Bone marrow (tissue), 2 donors: ENCODE data around the gene HLA-E.

Source experiments
- DNase-seq, 2 donors: peaks; one replicate each; lab custom pipeline; 2025; lab: John Stamatoyannopoulos, UW

The HLA-E gene

GRCh38 chr6:30541515-30542403, 52.5 kb downstream of the HLA-E start:
- DNase-seq = peak; percentile 34 to 68

- DNase-seq = peak in 1 of 2 donors; percentile 27
Observed at GRCh38 chr6:30542404-30542725, 53.1 kb downstream of the HLA-E start.

- no peak for DNase-seq
Observed at GRCh38 chr6:30542915-30543314, 53.6 kb downstream of the HLA-E start.
